Transverse colon (tissue), 4 donors: ENCODE data around the gene EP400. TPM values are rescaled to one million over a fixed set of nuclear protein-coding genes. Genes with fewer than 3 reads are reported as not detected.
"Not testable (repeated sequence)": the region's sequence is repeated elsewhere in the genome, so short reads cannot be mapped to it uniquely, and the experiment has no call there.

Experiments
- DNase-seq: peaks from one replicate; pipeline ENCODE4 v3.0.0-alpha.2; 2019
- H3K27ac ChIP-seq, 4 donors: fragments of 200-600 bp; sonication (generic); 2 replicates each; pipeline ENCODE4 v1.5.1; 2016 to 2018; ENCODE audit warnings: inconsistent platforms in 4 of 4
- H3K27me3 ChIP-seq: fragments of 200-600 bp; sonication (generic); 2 replicates; pipeline ENCODE4 v1.5.1; 2017; ENCODE audit warnings: inconsistent platforms
- H3K36me3 ChIP-seq, 4 donors: fragments of 200-600 bp; sonication (generic); 2 replicates each; pipeline ENCODE4 v1.5.1; 2017 to 2019; ENCODE audit warnings: inconsistent platforms in 4 of 4
- H3K4me1 ChIP-seq, 4 donors: fragments of 200-600 bp; sonication (generic); 2 replicates each; pipeline ENCODE4 v1.5.1; 2017 to 2020; ENCODE audit warnings: inconsistent platforms in 4 of 4
- H3K4me3 ChIP-seq, 4 donors: fragments of 200-600 bp; sonication (generic); 1 replicate in 1 of 4; 2 replicates in 3 of 4; pipeline versions ENCODE4 v1.5.1 to v1.6.1; 2017 to 2019; ENCODE audit warnings: inconsistent platforms in 4 of 4
- H3K9me3 ChIP-seq, 2 donors: fragments of 200-600 bp; sonication (generic); 2 replicates each; pipeline ENCODE4 v1.5.1; 2017 to 2019; ENCODE audit warnings: inconsistent platforms in 2 of 2
- EP300 ChIP-seq: sonication (generic); formaldehyde crosslinking; IDR thresholded peaks from one replicate; pipeline ENCODE4 v1.6.1; 2017; ENCODE audit warnings: antibody characterized with exemption, low read depth
- POLR2A ChIP-seq: fragments of 450-650 bp; IDR thresholded peaks from one replicate; pipeline ENCODE4 v1.6.1; 2016; ENCODE audit warnings: antibody characterized with exemption, mild to moderate bottlenecking, moderate library complexity
- POLR2AphosphoS5 ChIP-seq, 3 donors: sonication (generic); formaldehyde crosslinking; IDR thresholded peaks; one replicate each; pipeline ENCODE4 v1.6.1; 2016; ENCODE audit warnings: antibody characterized with exemption in 3 of 3
- WGBS, 2 donors: methylation state at CpG; one replicate each; pipeline ENCODE4 v1.1.5; 2018; ENCODE audit warnings: low coverage in 1 of 2; 5-methylcytosine and 5-hydroxymethylcytosine counted together
- in situ Hi-C, 4 donors: fragments of 200-750 bp; cut with MboI; loops; one replicate each; pipeline versions ENCODE4 v1.15.0 to v1.15.1; 2017; ENCODE audit warnings: low sequenced_read_pairs in 3 of 4, low pct_ligation_motif_present in 1 of 4, low pct_unique_long_range_greater_than_20kb in 1 of 4
- intact Hi-C: fragments of 100-400 bp; cut with DNase I; formaldehyde crosslinking; loops from one replicate; pipeline ENCODE4 v1.15.1; 2023; ENCODE audit warnings: low total_unique reads
- total RNA-seq, 4 donors: library from RNA; depleted of rRNA; stranded (reverse); fragments of >200 nt; gene quantifications; one replicate each; pipeline ENCODE4 v1.1.0, GENCODE V29; 2016
- TF ChIP-seq, protein P1 (sequence below), 5 experiments: fragments of 200-600 bp in 3 of 5; fragments of 450-650 bp in 2 of 5; sonication (generic) in 3 of 5; IDR thresholded peaks; 1 replicate in 2 of 5; 2 replicates in 3 of 5; pipeline ENCODE4 v1.5.1; 2016 to 2017; ENCODE audit warnings: antibody characterized with exemption in 5 of 5, inconsistent platforms in 3 of 5, mild to moderate bottlenecking in 2 of 5, moderate library complexity in 1 of 5

Gene EP400
- total RNA-seq, 4 donors from 2014 or later = 25.4 to 67.3 (median 37.5) TPM

DNA sequence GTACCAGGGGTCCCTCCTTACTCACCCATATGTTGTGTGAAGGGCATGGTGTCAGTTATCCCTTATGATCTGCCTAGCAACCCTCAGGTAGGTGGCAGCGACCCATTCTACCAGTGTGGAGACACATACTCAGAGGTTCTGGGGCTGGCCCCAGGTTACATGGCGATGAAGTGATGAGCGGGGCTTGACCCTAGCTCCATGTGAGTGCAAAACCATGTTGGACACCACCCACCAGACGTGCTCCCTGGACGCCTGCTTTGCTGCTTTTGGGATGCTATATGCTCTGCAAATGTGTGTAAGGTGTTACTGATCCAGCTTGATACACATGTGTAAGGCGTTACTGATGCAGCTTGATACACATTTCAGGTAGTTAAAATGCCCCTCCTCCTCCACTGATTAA, 33.3 kb downstream of the EP400 start:
- Histone ChIP-seq H3K27me3 (no peaks in the 10 kb centered on the region), H3K4me3 (no peak overlapping the region), H3K9me3 (no peaks in the 10 kb centered on the region), H3K4me1 (no peaks in the 10 kb centered on the region), H3K27ac (no peak overlapping the region), H3K36me3 (peaks cover 0 to 45% (median 19%) of the 10 kb centered on the region in 4 donors)
- no peak for DNase-seq
- TF ChIP-seq POLR2AphosphoS5 (IDR thresholded peaks at IDR 0.05) = no peak
- no peak for TF ChIP-seq EP300
- no peak for TF ChIP-seq POLR2A
- TF ChIP-seq, protein P1, sequence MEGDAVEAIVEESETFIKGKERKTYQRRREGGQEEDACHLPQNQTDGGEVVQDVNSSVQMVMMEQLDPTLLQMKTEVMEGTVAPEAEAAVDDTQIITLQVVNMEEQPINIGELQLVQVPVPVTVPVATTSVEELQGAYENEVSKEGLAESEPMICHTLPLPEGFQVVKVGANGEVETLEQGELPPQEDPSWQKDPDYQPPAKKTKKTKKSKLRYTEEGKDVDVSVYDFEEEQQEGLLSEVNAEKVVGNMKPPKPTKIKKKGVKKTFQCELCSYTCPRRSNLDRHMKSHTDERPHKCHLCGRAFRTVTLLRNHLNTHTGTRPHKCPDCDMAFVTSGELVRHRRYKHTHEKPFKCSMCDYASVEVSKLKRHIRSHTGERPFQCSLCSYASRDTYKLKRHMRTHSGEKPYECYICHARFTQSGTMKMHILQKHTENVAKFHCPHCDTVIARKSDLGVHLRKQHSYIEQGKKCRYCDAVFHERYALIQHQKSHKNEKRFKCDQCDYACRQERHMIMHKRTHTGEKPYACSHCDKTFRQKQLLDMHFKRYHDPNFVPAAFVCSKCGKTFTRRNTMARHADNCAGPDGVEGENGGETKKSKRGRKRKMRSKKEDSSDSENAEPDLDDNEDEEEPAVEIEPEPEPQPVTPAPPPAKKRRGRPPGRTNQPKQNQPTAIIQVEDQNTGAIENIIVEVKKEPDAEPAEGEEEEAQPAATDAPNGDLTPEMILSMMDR (IDR thresholded peaks at IDR 0.05) = no peak
- intact Hi-C loops = no loop called here
- in situ Hi-C loops = no loop called here
- WGBS, 2 donors = 96% methylated on average over 6 of the region's 6 CpGs; no CpG with 5 or more reads in 1 of the 2 donors

DNA sequence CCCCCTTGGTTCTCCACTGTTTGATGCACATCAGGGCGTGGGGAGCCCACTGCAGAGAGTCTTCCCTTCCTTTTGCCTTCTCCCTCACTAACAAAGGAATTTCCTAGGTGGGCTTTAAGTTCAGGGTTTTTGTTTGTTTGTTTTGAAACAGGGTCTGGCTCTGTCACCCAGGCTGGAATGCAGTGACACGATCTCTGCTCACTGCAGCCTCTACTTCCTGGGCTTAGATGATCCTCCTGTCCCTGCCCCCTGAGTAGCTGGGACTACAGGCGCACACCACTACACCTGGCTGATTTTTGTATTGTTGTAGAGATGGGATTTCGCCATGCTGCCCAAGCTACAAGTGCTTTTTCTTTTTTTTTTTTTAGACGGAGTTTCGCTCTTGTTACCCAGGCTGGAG, 33.8 kb downstream of the EP400 start:
- Histone ChIP-seq H3K9me3 (no peaks in the 10 kb centered on the region), H3K36me3 (peaks cover 0 to 45% (median 19%) of the 10 kb centered on the region in 4 donors), H3K27me3 (no peaks in the 10 kb centered on the region), H3K4me3 (no peak overlapping the region), H3K4me1 (no peaks in the 10 kb centered on the region), H3K27ac (no peak overlapping the region)
- TF ChIP-seq POLR2AphosphoS5 (IDR thresholded peaks at IDR 0.05) (no peak), POLR2A (no peak)
- TF ChIP-seq, protein P1 (IDR thresholded peaks at IDR 0.05) = no peak
- intact Hi-C loops = no loop called here
- in situ Hi-C loops = no loop called here
- 91 to 93% methylated on average over 5 to 6 of the region's 6 CpGs for WGBS, 2 donors
- no peak for DNase-seq

DNA sequence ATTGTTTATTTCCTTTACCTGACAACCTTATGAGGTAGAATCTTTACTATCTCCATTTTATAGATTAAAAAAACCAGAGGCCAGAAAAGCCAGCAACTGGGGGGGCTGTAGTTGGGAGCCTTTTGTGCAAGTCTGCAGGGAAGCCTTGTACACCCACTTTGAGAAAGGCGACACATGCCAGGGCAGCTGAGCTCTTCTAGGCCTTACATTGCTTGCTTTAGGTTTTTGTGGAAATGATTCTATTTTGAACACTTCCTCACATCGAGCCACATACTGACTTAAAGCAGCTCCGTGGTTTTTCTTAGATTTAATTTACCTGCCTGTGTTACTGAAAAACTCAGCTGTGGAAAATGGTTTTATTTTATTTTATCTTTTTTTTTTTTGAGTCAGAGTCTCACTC, 34.6 kb downstream of the EP400 start:
- no peaks in the 10 kb centered on the region for H3K9me3 ChIP-seq
- intact Hi-C loops = no loop called here
- 78 to 84% methylated on average over 3 of the region's 3 CpGs for WGBS, 2 donors

DNA sequence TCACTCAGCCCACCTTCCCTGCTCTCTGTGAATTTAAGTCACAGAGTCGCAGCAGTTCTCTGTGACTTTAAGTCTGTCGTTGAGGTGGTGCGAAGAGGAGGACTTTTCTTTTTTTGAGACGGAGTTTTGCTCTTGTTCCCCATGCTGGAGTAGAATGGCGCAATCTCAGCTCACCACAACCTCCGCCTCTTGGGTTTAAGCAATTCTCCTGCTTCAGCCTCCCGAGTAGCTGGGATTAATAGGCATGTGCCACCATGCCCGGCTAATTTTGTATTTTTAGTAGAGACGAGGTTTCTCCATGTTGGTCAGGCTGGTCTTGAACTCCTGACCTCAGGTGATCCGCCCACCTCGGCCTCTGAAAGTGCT, 35.8 kb downstream of the EP400 start:
- in situ Hi-C loops, H3K4me3 ChIP-seq, H3K27me3 ChIP-seq, H3K27ac ChIP-seq, H3K4me1 ChIP-seq, DNase-seq, H3K9me3 ChIP-seq: not testable (repeated sequence)
- peaks cover 0 to 45% (median 16%) of the 10 kb centered on the region in 4 donors for H3K36me3 ChIP-seq
- 93% methylated on average over 9 to 11 of the region's 11 CpGs for WGBS, 2 donors
- intact Hi-C loops = loop anchor here (5.0 kb wide), 1 partner anchor 383 kb away; no protein-coding TSS in a partner anchor

More for the DNA sequence above, 34.6 kb downstream of the EP400 start:
- DNase-seq = no peak
- H3K4me3 ChIP-seq = no peak overlapping the region
- H3K27me3 ChIP-seq = no peaks in the 10 kb centered on the region
- no peaks in the 10 kb centered on the region for H3K4me1 ChIP-seq
- in situ Hi-C loops = no loop called here
- H3K27ac ChIP-seq = no peak overlapping the region
- TF ChIP-seq POLR2AphosphoS5 (IDR thresholded peaks at IDR 0.05) (no peak), EP300 (no peak), POLR2A (no peak)
- TF ChIP-seq, protein P1 (IDR thresholded peaks at IDR 0.05) = no peak
- H3K36me3 ChIP-seq = peaks cover 0 to 45% (median 19%) of the 10 kb centered on the region in 4 donors

DNA sequence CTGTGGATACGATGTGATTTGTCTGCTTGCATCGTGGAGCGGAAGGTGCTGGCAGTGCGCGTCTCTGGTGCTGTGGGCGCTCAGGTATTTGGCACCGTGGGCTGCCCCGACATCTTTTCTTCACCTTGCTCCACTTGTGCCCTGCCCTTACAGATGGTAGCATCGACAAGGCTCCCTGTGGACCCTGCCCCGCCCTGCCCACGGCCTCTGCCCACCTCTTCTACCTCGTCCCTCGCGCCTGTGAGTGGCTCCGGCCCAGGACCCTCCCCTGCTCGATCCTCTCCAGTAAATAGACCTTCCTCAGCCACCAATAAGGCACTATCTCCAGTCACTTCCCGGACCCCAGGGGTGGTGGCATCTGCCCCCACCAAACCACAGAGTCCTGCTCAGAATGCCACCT, 36.6 kb downstream of the EP400 start:
- Histone ChIP-seq H3K36me3 (peaks cover 0 to 51% (median 17%) of the 10 kb centered on the region in 4 donors), H3K4me1 (no peaks in the 10 kb centered on the region), H3K27ac (no peak overlapping the region), H3K27me3 (no peaks in the 10 kb centered on the region), H3K4me3 (no peak overlapping the region), H3K9me3 (no peaks in the 10 kb centered on the region)
- intact Hi-C loops = loop anchor here (5.0 kb wide), 1 partner anchor 384 kb away; no protein-coding TSS in a partner anchor
- TF ChIP-seq POLR2AphosphoS5 (IDR thresholded peaks at IDR 0.05) (no peak), EP300 (no peak), POLR2A (no peak)
- TF ChIP-seq, protein P1 (IDR thresholded peaks at IDR 0.05) = no peak
- in situ Hi-C loops = no loop called here
- DNase-seq = no peak
- 95% methylated on average over 7 to 17 of the region's 17 CpGs for WGBS, 2 donors
